Mesodermal cell (in vitro differentiated cells): ENCODE results near the gene FGF2.
A peak's percentile ranks its signal among the peaks of the same experiment; 100 is the strongest.

Experiments used
- H3K27ac ChIP-seq: 2 replicates; pipeline ENCODE4 v1.7.0; 2013; ENCODE audit warnings: mild to moderate bottlenecking, low read depth, low read length, moderate library complexity; ENCODE audit not compliant: severe bottlenecking
- H3K36me3 ChIP-seq: 2 replicates; pipeline ENCODE4 v1.7.1; 2013; ENCODE audit warnings: mild to moderate bottlenecking, low read length, moderate library complexity; ENCODE audit not compliant: control insufficient read depth, insufficient read depth
- H3K4me1 ChIP-seq: one replicate; pipeline ENCODE4 v1.7.1; 2013; ENCODE audit warnings: mild to moderate bottlenecking, low read length; ENCODE audit not compliant: insufficient read depth, control insufficient read depth, poor library complexity, severe bottlenecking
- H3K4me3 ChIP-seq: 2 replicates; pipeline ENCODE4 v1.7.0; 2013; ENCODE audit warnings: low read length, control low read depth, mild to moderate bottlenecking; ENCODE audit not compliant: insufficient read depth, poor library complexity, severe bottlenecking; ENCODE audit errors: extremely low read depth
- H3K9me3 ChIP-seq: 2 replicates; pipeline ENCODE4 v1.7.1; 2013; ENCODE audit warnings: mild to moderate bottlenecking, low read length, moderate library complexity; ENCODE audit not compliant: control insufficient read depth
- WGBS, 2 experiments: methylation state at CpG; one replicate each; pipeline ENCODE4 v1.1.5; 2013; ENCODE audit warnings: missing lambda C conversion rate in 2 of 2; ENCODE audit not compliant: insufficient coverage in 2 of 2; 5-methylcytosine and 5-hydroxymethylcytosine counted together

The FGF2 gene

GRCh38 chr4:122814426-122814825 is 12.2 kb upstream of the FGF2 start:
- no CpG with 5 or more reads among the region's 2 CpGs for WGBS, 2 experiments
- H3K36me3 ChIP-seq: no peaks in the 10 kb centered on the region
- no peak overlapping the region for H3K27ac ChIP-seq
- H3K9me3 ChIP-seq: no peaks in the 10 kb centered on the region
- no peak overlapping the region for H3K4me3 ChIP-seq
- no peaks in the 10 kb centered on the region for H3K4me1 ChIP-seq

GRCh38 chr4:122815248-122815647 is 11.4 kb upstream of the FGF2 start:
- no peaks in the 10 kb centered on the region for H3K36me3 ChIP-seq
- WGBS, 2 experiments: 79 to 94% methylated on average over 2 to 4 of the region's 6 CpGs
- H3K4me3 ChIP-seq: no peak overlapping the region
- no peak overlapping the region for H3K27ac ChIP-seq
- H3K9me3 ChIP-seq: no peaks in the 10 kb centered on the region
- no peaks in the 10 kb centered on the region for H3K4me1 ChIP-seq

GRCh38 chr4:122816476-122816875 is 10.2 kb upstream of the FGF2 start:
- Histone ChIP-seq H3K9me3 (no peaks in the 10 kb centered on the region), H3K4me3 (no peak overlapping the region), H3K27ac (no peak overlapping the region), H3K36me3 (no peaks in the 10 kb centered on the region), H3K4me1 (no peaks in the 10 kb centered on the region)
- 100% methylated on average over 1 to 3 of the region's 4 CpGs for WGBS, 2 experiments

- no peak overlapping the region for H3K4me3 ChIP-seq
- 100% methylated on average over 6 to 7 of the region's 7 CpGs for whole genome bisulfite sequencing, 2 experiments
- H3K9me3 ChIP-seq: no peaks in the 10 kb centered on the region
- no peaks in the 10 kb centered on the region for H3K4me1 ChIP-seq
- no peak overlapping the region for H3K27ac ChIP-seq
- no peaks in the 10 kb centered on the region for H3K36me3 ChIP-seq
Measured at GRCh38 chr4:122819708-122820449, 6.8 kb upstream of the FGF2 start.

GRCh38 chr4:122821092-122821491 is 5.5 kb upstream of the FGF2 start:
- Histone ChIP-seq H3K36me3 (no peaks in the 10 kb centered on the region), H3K4me3 (no peak overlapping the region), H3K4me1 (no peaks in the 10 kb centered on the region), H3K9me3 (no peaks in the 10 kb centered on the region), H3K27ac (no peak overlapping the region)
- WGBS, 2 experiments: no CpG with 5 or more reads among the region's 1 CpG

GRCh38 chr4:122822466-122822865 is 4.2 kb upstream of the FGF2 start:
- WGBS, 2 experiments: no CpG with 5 or more reads among the region's 2 CpGs
- Histone ChIP-seq H3K36me3 (no peaks in the 10 kb centered on the region), H3K4me3 (no peak overlapping the region), H3K9me3 (no peaks in the 10 kb centered on the region), H3K27ac (no peak overlapping the region), H3K4me1 (no peaks in the 10 kb centered on the region)

- Histone ChIP-seq H3K4me1 (no peaks in the 10 kb centered on the region), H3K27ac (no peak overlapping the region), H3K36me3 (no peaks in the 10 kb centered on the region), H3K4me3 (no peak overlapping the region), H3K9me3 (no peaks in the 10 kb centered on the region)
- 94 to 95% methylated on average over 2 of the region's 2 CpGs for WGBS, 2 experiments
Measured at GRCh38 chr4:122823476-122823875, 3.2 kb upstream of the FGF2 start.

- Histone ChIP-seq H3K4me1 (no peaks in the 10 kb centered on the region), H3K27ac (no peak overlapping the region), H3K4me3 (no peak overlapping the region), H3K9me3 (no peaks in the 10 kb centered on the region), H3K36me3 (no peaks in the 10 kb centered on the region)
- 94 to 100% methylated on average over 1 to 2 of the region's 2 CpGs for WGBS, 2 experiments
Measured at GRCh38 chr4:122824616-122825015, 2.0 kb upstream of the FGF2 start.

GRCh38 chr4:122826079-122826527 is 528 bp upstream of the FGF2 start:
- WGBS, 2 experiments: 33% methylated on average over 11 to 16 of the region's 18 CpGs
- no peak overlapping the region for H3K27ac ChIP-seq
- H3K4me3 ChIP-seq: peak overlapping the region; percentile 64
- no peaks in the 10 kb centered on the region for H3K36me3 ChIP-seq
- no peaks in the 10 kb centered on the region for H3K9me3 ChIP-seq
- H3K4me1 ChIP-seq: no peaks in the 10 kb centered on the region

- H3K27ac ChIP-seq: no peak overlapping the region
- no peaks in the 10 kb centered on the region for H3K36me3 ChIP-seq
- H3K4me1 ChIP-seq: peaks cover 3% of the 10 kb centered on the region
- H3K9me3 ChIP-seq: no peaks in the 10 kb centered on the region
- WGBS, 2 experiments: 0% methylated on average over 44 to 48 of the region's 57 CpGs
- peak overlapping the region; percentile 64 for H3K4me3 ChIP-seq
Measured at GRCh38 chr4:122827258-122827878, 737 bp downstream of the FGF2 start.
